H1 (cell line): Measurements from ENCODE around the gene BCAS4.

ENCODE experiments used
- GTF2F1 ChIP-seq: IDR thresholded peaks from 2 replicates; pipeline ENCODE4 v1.6.1; 2012; ENCODE audit warnings: low read depth, low read length, improper control_type of control experiment, borderline replicate concordance
- NANOG ChIP-seq: IDR thresholded peaks from 2 replicates; pipeline ENCODE4 v1.6.1; 2011; ENCODE audit warnings: low read length, low read depth, mild to moderate bottlenecking, inconsistent platforms; ENCODE audit not compliant: insufficient read depth, poor library complexity, severe bottlenecking
- SUZ12 ChIP-seq: fragments of 200-600 bp; sonication (generic); IDR thresholded peaks from 2 replicates; pipeline ENCODE4 v1.6.1; 2012; ENCODE audit warnings: mild to moderate bottlenecking, inconsistent platforms, low read length, moderate library complexity, mixed read lengths
- TF ChIP-seq, protein P1 (sequence below), 3 experiments: IDR thresholded peaks; 1 replicate in 2 of 3; 2 replicates in 1 of 3; pipeline versions ENCODE4 v1.5.1 to v1.6.1; 2011; ENCODE audit warnings: low read length in 3 of 3, mild to moderate bottlenecking in 3 of 3, inconsistent platforms in 2 of 3, low read depth in 1 of 3, moderate library complexity in 1 of 3; ENCODE audit not compliant: insufficient read depth in 1 of 3; ENCODE audit errors: control extremely low read depth in 1 of 3

DNA sequence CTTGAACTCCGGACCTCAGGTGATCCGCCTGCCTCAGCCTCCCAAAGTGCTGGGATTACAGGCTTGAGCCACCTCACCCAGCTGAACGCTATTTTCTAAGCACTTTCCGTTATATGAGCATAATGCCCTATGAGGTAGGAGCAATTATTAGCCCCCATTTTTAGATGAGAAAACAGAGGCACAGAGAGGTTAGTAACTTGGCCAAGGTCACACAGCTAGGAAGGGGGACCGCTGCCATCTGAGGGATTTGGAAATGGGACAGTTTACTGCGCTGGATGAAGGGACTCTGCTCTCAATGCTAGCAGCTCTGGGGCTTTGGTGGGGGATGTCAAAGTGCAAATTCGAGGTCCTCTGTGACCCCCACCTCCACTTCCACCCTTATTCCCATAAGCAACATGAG is 62.5 kb downstream of the BCAS4 start:
- TF ChIP-seq GTF2F1 (no peak), NANOG (no peak), SUZ12 (no peak)
- TF ChIP-seq, protein P1, sequence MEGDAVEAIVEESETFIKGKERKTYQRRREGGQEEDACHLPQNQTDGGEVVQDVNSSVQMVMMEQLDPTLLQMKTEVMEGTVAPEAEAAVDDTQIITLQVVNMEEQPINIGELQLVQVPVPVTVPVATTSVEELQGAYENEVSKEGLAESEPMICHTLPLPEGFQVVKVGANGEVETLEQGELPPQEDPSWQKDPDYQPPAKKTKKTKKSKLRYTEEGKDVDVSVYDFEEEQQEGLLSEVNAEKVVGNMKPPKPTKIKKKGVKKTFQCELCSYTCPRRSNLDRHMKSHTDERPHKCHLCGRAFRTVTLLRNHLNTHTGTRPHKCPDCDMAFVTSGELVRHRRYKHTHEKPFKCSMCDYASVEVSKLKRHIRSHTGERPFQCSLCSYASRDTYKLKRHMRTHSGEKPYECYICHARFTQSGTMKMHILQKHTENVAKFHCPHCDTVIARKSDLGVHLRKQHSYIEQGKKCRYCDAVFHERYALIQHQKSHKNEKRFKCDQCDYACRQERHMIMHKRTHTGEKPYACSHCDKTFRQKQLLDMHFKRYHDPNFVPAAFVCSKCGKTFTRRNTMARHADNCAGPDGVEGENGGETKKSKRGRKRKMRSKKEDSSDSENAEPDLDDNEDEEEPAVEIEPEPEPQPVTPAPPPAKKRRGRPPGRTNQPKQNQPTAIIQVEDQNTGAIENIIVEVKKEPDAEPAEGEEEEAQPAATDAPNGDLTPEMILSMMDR (IDR thresholded peaks at IDR 0.05; ENCODE audit: control extremely low read depth in 1 of 3, insufficient read depth in 1 of 3, low read depth in 1 of 3, low read length in 3 of 3): no peak
